Measurements from ENCODE around the gene DENND2C.

The DENND2C gene

DNA sequence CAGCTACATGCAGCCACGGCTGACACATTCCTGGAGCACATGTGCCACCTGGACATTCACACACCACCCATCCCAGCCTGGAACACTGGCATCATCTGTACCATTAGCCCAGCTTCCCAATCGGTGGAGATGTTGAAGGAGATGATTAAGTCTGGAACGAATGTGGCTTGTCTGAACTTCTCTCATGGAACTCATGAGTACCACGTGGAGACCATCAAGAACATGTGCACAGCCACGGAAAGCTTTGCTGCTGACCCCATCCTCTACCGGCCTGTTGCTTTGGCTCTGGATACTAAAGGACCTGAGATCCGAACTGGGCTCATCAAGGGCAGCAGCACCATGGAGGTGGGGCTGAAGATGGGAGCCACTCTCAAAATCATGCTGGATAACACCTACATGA lies 133.8 kb downstream of the DENND2C start:
- no peak for DNase-seq

- DNase-seq, result no peak
Measured at GRCh38 chr1:114535401-114535800, 134.4 kb downstream of the DENND2C start.
